Retina (tissue), 1 donor: ENCODE results near the gene GPR137B.

ENCODE experiments used
- DNase-seq: peaks from one replicate; pipeline ENCODE4 v3.0.0-alpha.2; 2016

GPR137B gene

DNA sequence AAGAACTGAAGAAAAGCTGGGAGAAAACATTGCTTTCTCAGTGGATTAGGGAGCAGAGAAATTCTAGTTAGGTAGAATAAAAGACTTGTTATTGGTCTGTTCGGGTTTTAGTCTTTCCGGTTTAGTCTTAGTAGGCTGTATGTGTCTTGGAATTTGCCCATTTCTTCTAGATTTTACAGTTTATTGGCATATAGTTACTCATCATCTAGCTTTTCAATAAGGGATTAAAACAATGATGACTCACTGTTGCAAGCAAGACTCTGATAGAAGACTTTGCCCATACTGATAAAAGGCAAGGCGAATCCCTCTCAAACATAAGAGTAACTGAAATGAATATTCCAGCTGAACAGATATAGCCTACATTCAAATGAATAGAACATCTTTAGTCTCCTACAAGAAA, 62.3 kb downstream of the GPR137B start:
- no peak for DNase-seq

DNA sequence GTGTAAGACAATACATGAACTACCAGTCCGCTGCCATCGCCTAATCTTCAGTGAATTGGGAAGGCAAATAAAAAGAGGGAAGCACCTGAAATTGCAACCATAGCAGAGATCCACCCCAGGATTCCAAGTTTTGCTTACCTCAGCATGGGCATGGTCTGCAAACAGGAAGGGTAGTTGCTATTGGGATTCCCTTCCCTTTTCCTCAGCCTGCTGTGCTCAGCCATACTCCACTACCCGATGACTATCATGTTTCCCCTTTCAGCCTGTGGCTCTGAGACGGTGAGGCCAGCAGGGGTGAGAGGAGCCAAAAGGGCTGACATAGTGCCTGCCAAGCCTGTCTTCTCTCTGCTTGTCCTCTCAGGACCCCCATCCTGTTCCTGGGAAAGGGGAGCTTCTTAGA, 64.2 kb downstream of the GPR137B start:
- DNase-seq, result no peak

DNA sequence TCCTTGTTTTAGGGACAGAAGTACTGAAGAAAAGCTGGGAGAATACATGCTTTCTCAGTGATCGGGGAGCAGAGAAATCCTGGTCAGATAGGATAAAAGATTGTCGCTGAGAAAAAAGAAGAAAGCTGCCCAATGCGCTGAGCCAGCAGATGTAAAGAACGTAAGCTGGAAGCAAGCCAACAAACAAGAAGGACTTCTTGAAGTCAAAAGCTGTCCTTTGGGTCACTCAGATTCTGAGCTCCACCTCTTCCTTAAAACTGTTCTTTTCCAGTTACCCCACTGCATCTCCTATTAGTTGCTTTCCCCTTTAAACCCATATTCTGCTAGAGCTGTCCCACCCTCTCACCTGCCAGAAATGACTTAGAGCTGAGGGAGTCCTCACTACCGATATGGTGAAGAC, 64.8 kb downstream of the GPR137B start:
- DNase-seq, result no peak

DNA sequence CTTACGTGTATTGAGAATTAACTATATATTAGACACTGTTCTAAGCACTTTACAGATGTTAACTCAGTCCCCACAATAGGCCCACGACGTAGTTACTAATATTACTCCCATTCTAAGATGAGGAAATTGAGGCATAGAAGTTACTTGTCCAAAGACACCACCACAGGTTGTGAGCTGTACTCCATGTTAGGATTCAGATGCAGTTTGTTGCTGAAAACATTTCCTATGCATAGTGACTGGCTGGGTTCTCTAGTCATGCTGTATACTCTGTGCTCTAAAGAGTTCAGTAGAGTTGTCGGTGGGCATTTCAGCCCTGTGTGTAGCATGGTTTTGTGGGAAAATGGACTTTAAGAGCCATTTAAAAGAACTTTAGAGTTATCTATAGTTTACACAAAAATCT, 65.2 kb downstream of the GPR137B start:
- DNase-seq, result no peak

DNA sequence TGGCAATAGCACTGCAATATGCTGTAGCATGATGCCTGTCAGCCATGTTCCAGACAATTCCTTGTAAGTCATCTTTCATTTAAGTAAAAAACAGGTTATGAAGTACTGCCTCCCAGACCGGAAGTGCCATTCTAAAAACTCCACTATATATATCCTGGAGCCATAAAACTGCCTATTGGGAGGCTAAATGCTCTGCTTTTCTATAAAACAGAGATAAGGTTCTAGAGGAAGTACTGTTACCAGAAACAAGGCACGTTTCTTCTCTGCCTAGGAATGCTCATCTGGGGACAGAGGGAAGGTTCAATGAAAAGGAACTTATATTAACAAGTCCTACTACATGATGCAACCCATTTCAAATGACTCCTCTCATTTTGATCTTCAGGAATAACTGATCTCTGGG, 66.8 kb downstream of the GPR137B start:
- no peak for DNase-seq

DNA sequence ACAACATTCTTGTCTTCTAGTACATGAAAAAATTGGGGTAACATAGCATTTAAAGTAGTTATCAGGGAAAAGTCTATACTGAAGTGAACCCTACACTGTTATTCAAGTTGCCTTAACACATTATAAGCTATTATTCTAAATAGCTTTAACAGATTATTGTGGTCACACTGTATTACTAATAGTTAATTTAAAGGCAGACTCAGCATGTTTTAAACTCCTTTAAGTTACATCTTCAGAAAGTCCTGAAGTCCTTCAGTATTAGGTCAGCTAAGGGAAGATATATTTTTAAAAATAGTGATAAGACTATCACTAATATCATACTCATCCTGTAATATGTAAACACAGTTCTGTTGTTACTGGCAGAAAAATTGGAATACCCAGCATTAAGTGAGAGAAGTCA, 67.4 kb downstream of the GPR137B start:
- no peak for DNase-seq

DNA sequence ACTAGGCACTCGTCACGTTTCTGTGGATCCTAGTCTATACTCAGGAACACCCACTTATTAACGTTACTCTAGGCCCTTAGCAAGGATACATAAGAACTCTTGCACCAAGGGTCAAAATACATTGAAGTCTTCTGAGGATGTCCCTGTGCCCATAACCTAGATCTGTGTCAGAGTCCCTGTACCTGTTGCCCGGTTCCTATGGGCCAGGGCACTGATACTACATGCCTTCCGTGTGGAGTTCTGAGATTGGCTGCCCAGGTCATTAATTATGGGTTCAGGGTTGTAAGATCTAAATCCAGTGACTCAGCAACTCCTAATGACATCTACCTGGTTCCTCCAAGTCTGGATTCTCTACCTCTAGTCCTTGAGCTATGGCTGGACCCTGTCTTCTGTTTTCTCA, 69.5 kb downstream of the GPR137B start:
- DNase-seq, result no peak

DNA sequence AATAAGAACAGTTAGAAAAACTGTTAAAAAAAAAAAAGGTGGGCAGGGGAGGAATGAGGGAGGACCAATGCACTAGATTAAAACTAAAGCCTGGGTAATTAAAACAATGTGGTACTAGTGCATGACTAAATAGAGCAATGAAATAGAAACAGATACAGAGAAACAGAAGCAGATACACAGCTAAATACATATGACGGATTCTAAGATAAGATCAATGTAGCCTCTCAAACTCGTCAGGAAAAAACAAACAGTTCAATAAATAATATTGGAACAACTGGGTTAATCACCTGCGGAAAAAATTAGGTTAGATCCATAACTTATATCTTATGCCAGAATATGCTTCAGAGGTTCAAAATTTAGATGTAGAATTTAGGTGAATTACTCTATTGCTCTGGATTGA, 71.2 kb downstream of the GPR137B start:
- DNase-seq, result no peak

DNA sequence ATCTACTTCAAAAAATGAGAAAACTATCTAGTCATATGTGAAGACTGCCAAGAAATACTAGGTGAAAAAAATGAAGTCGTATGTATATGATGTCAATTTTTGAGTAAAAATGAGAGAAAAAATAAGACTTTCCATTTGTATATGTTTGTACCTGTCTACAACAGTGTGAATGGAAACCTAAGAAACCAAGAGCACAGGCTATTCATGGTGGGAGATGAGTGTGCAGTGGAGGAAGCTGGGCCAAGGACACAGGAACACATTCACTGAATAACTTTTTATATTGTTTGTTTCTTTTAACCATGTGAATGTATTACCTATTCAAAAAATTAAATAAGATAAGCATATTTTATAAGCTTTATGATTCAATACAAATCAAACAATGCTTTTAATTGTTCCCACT, 72.4 kb downstream of the GPR137B start:
- DNase-seq, result no peak

DNA sequence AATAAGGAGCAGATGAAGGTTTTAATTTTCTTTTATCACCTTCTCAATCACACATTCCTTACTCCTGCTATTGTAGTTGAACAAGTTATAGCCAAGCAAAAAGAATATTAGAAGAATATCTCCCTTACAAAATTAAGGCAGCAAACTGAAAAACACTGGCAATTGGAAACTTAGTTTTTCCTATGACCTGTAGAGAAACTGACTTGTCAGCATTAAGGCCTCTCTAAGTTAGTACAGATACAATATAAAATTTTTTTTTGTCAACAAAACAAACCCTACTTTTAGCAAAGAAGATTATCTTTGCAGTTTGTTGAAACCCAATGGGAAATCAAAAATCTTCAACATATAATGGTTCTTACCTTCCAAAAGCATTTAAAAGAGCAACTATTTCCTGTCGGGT, 78.1 kb downstream of the GPR137B start:
- no peak for DNase-seq

DNA sequence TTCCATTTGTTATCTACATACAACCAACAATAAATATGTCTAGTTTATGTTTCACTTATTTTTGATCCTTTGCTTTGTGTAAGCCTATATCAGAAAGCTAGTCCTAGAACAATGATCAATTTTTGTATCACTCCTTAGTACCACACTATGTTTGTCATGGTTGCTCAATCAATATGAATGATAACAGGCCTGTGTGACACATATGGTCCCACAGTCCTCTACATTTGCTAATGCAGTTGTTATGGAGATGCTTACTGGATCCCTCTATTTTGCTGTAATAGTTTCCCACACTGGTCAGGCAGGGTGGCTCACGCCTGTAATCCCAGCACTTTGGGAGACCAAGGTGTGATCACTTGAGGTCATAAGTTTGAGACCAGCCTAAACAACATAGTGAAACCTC, 80.3 kb downstream of the GPR137B start:
- no peak for DNase-seq

DNA sequence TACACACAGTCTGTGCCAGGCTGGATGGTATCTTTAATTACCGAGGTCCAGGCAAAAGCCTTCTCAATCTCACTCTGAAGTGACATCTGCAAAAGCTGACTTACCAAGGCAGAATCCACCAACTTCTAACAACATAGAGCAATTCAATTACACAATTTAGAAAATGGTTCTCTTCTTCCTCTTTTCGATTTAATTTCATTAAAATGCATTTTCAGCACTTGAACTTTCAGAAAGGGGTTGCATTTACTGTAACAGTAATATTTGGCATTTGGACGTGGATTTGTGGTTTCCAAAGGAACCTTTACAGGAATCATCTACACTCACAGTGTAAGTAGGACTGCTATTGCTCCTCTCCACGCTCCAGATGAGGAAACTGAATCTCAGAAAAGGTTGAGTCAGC, 86.1 kb downstream of the GPR137B start:
- no peak for DNase-seq

DNA sequence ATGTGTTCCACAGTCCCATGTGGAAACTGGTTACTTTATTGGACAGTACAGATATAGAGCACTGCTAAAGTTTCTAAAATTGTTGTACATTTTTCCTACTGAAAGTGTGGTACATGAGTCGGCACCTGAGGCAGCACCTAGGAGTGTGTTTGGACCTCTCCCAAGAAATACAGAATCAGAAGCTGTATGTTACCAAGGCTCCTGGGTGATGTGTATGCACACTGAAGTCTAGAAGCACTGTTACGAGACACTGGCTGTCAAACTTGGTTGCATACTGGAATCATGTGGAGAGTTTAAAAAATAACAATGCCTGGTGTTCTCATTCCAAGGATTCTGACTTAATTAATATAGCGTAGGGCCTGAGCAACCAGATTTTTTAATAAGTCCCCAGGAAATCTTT, 92.8 kb downstream of the GPR137B start:
- DNase-seq, result no peak

DNA sequence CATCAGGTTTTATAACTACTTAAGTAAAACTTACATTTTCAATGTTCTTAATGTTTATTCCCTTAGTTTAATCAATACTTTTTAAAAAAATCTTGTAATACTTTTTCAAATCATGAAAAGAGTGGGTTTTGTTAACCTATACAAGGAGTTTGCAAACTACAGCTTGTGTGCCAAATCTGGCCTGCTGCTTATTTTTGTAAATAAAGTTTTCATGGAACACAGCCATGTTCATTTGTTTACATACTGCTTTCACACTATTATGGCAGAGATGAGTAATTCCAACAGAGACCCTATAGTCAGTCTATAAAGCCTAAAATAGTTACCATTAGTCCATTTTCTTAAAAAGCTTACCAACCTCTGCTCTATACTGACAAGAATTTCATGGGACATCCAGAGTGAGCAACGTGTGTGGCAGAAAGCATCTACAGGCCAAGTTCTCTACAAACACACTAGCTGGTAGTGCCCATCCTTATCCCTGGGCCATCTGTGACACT, 96.8 kb downstream of the GPR137B start:
- DNase-seq, result no peak

DNA sequence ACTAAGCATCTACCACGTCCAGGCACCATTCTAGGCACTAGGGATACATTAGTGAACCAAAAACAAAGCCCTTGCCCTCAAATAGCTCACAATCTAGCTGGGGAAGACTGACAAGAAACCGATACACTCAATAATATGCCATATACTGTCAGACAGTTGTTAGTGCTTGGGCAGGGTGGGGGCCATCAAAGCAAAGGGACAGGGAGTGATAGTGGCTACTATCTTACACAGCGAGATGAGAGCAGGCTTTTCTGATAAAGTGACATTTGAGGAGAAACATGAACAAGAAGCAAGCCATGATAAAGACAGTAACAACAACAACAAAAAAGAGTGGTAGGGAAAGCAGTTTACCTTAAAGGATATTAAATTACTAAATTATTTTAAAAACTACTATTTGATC, 98.3 kb downstream of the GPR137B start:
- no peak for DNase-seq

DNA sequence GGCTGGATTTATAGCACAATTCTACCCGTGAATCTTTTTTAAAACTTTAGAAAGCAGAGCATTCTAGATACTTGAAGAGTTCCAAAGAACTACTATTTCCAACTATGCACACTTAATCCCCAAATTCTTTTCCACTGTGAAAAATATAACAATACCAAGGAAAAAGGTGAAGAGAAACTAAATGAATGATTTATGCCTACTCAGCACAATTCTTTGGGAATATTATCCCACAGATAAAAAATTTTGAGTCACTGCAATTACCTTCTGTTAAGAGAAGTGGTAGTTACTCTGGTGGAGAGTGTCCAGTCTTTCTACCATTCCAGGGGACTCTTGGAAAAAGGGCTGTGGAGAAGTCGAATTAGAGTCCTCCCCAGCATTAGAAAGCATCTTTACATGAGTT, 100.2 kb downstream of the GPR137B start:
- no peak for DNase-seq

DNA sequence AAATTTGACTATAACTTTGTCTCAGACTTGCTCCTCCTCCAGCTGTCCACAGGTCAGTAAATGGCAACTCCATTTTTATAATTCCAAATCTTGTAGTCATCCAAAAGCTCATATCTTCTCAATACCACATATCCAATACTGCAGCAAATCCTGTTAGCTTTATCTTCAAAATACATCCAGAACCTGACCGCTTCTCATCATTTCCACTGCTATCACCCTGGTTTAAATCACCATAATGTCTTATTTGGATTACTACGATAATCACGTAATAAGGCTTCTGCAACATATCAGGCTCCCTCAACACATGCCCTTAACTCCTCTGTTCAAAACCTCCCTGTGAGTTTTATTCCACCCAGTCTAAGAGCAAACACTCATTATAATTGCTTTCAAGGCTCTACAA, 104.9 kb downstream of the GPR137B start:
- DNase-seq, result no peak

DNA sequence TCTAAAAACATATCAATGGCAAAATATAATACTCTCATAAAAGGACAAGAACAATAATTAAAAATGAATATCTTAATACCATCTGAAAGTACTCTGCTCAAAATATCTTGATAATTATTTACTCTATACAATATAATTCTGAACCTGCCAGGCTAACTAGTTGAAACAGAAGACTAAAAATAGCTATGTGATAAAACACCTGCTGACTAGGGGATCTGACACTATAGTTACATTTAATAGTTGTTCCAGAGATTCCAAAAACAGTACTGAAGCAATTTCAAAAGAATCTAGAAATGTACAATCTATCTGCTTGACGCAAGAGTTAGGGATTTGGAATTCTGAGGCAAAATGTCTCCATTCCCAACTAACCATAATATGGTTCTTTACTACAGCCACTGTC, 109.2 kb downstream of the GPR137B start:
- no peak for DNase-seq

DNA sequence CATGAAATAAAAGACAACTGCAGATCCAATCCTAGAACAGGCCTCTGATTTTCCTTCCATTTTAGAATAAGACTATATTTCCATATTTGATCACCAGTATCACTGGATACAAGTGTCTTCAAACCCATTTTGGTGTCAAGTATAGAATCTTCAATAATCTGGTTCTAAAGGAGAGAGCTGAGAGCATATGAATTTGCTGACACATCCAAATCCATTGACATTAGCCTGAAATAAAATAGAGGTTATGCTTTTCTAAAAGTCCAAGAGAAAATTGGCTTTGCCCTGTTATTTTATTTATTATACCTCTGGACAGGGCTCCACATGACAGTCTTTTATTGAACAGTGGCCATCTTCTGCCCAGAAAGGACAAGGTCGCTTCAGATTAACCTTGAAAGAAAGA, 110.8 kb downstream of the GPR137B start:
- DNase-seq, result no peak

DNA sequence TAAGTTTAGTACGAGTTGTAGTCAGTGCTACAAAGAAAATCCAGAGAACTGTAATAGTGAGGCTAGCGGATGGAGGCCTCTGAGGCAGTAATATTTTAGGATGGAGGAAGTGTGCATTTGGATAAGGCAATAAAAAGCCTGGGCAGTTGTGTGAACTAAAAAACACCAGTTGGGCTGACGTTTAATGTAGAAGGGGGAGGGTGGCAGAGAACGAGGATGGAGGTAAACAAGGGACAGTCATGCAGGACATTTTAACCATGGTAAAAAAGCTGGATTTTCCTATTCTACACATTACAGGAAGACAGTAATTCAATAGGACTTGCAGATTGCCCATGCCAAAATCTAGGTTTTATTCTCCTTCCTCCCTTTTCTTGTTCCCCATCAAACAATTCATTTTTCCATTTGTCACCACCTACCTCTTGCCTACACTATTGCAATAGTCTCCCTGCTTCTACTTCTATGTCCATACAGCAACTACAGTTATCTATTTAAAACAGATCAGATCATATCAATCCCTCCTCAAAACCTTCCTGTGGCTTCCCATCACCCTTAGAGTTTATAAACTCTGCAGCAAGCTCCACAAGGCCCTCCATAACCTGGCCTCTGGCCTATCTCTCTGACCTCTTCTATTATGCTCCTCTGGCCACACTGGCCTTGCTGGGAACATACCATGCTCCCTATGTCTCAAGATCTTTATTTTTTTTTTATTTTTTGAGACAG, 111.7 kb downstream of the GPR137B start:
- no peak for DNase-seq

DNA sequence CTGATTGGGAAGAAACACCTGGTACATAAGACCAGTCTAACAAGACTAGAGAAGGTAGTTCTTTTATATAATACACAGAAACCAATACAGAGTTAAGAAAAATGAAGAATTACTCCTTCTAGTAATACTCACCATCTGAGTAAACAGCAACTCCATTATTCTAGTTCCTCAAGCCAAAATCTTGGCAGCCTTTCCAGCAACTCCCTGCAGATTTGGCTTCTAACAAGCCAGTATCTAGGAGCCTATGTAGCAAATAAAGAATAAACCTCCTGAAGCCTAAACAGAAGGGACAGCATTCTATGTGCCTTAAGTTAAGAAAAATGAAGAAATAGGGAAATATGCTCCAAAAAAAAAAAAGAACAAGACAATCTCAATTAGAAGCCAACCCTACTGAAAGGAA, 114.9 kb downstream of the GPR137B start:
- no peak for DNase-seq

DNA sequence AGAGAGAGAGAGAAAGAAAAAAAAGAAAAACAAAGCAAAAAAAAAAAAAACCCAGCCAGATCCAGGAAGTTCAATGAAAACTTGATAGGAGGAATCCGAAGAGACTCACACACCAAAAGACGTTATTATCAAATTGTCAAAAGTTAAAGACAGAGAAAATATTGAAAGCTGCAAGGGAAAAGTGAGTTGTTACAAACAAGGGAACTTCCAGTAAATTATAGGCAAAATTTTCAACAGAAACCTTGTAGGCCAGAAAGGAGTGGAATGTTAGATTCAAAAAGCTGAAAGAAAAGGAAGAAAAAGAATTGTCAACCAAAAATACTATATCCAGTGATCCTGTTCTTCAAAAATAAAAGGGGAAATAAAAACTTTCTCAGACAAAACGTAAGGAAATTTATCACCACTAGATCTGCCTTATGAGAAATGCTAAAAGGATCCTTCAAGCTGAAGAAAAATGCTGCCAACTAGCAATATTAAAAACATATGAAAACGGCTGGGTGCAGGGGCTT, 115.8 kb downstream of the GPR137B start:
- DNase-seq, result no peak
